Neural cell (in vitro differentiated cells): ENCODE data around the gene SHOC1. TPM values are rescaled to one million over a fixed set of nuclear protein-coding genes. Genes with fewer than 3 reads are reported as not detected.

Source experiments
- H2AFZ ChIP-seq: fragments of 200-600, 300-800 bp; sonication (generic), shearing (Covaris generic); 2 replicates; pipeline ENCODE4 v1.6.0; 2014; ENCODE audit warnings: low read depth, mild to moderate bottlenecking, antibody characterized with exemption, low read length, moderate library complexity
- H3F3A ChIP-seq: fragments of 200-600 bp; shearing (Covaris generic); 2 replicates; pipeline ENCODE4 v1.6.1; 2016; ENCODE audit warnings: mild to moderate bottlenecking, moderate library complexity, mixed read lengths, antibody characterized with exemption, low read length; ENCODE audit not compliant: insufficient read depth, poor library complexity, severe bottlenecking
- H3K27ac ChIP-seq: fragments of 200-600, 300-800 bp; sonication (generic), shearing (Covaris generic); 2 replicates; pipeline ENCODE4 v1.5.1; 2014; ENCODE audit warnings: mild to moderate bottlenecking, low read length, moderate library complexity
- H3K27me3 ChIP-seq: fragments of 300-800, 200-600 bp; sonication (generic), shearing (Covaris generic); 2 replicates; pipeline ENCODE4 v1.6.0; 2014; ENCODE audit warnings: mild to moderate bottlenecking, low read depth, low read length, moderate library complexity; ENCODE audit not compliant: insufficient read depth
- H3K36me3 ChIP-seq: fragments of 300-800, 200-600 bp; sonication (generic), shearing (Covaris generic); 2 replicates; pipeline ENCODE4 v1.5.1; 2014; ENCODE audit warnings: mild to moderate bottlenecking, antibody characterized with exemption, low read length, moderate library complexity; ENCODE audit not compliant: insufficient read depth
- H3K4me2 ChIP-seq: fragments of 300-800, 200-600 bp; sonication (generic), shearing (Covaris generic); 2 replicates; pipeline ENCODE4 v1.6.0; 2014; ENCODE audit warnings: mild to moderate bottlenecking, low read length
- H3K4me3 ChIP-seq: fragments of 300-800, 200-600 bp; sonication (generic), shearing (Covaris generic); 2 replicates; pipeline ENCODE4 v1.5.1; 2014; ENCODE audit warnings: mild to moderate bottlenecking, low read length, moderate library complexity
- H3K79me2 ChIP-seq: fragments of 200-600 bp; shearing (Covaris generic); replicated peaks from 2 replicates; pipeline ENCODE4 v1.6.0; 2014; ENCODE audit warnings: mild to moderate bottlenecking, low read length, moderate library complexity; ENCODE audit not compliant: insufficient read depth
- H3K9ac ChIP-seq: fragments of 300-800, 200-600 bp; sonication (generic), shearing (Covaris generic); 2 replicates; pipeline ENCODE4 v1.6.1; 2016; ENCODE audit warnings: mild to moderate bottlenecking, low read length, mixed read lengths
- H3K9me2 ChIP-seq: fragments of 200-600 bp; shearing (Covaris generic); 2 replicates; pipeline ENCODE4 v1.6.1; 2016; ENCODE audit warnings: mild to moderate bottlenecking, low read length, mixed read lengths; ENCODE audit not compliant: insufficient read depth
- H3K9me3 ChIP-seq: fragments of 200-600, 300-800 bp; sonication (generic), shearing (Covaris generic); 2 replicates; pipeline ENCODE4 v1.6.1; 2016; ENCODE audit warnings: mild to moderate bottlenecking, mixed run types, low read length, moderate library complexity, mixed read lengths
- H4K20me1 ChIP-seq: fragments of 200-600 bp; shearing (Covaris generic); 2 replicates; pipeline ENCODE4 v1.6.1; 2016; ENCODE audit warnings: mild to moderate bottlenecking, mixed run types; ENCODE audit not compliant: insufficient read depth
- EP300 ChIP-seq: fragments of 450-650 bp; conservative IDR thresholded peaks from 2 replicates; pipeline ENCODE4 v1.6.1; 2014; ENCODE audit warnings: antibody characterized with exemption, mild to moderate bottlenecking, moderate library complexity; ENCODE audit not compliant: poor library complexity, severe bottlenecking
- EZH2 ChIP-seq: fragments of 200-600, 300-800 bp; shearing (Covaris generic), sonication (generic); IDR thresholded peaks from 2 replicates; pipeline ENCODE4 v1.6.1; 2014; ENCODE audit warnings: antibody characterized with exemption, low read length, borderline replicate concordance, mild to moderate bottlenecking; ENCODE audit not compliant: insufficient read depth, poor library complexity, severe bottlenecking
- MXI1 ChIP-seq: fragments of 450-650 bp; conservative IDR thresholded peaks from 2 replicates; pipeline ENCODE4 v1.6.1; 2014; ENCODE audit warnings: antibody characterized with exemption, mild to moderate bottlenecking; ENCODE audit not compliant: poor library complexity, severe bottlenecking
- POLR2AphosphoS5 ChIP-seq: IDR thresholded peaks from 2 replicates; pipeline ENCODE4 v1.6.1; 2012
- RAD21 ChIP-seq: fragments of 450-650 bp; conservative IDR thresholded peaks from 2 replicates; pipeline ENCODE4 v1.6.1; 2014; ENCODE audit warnings: antibody characterized with exemption, mild to moderate bottlenecking, moderate library complexity
- SMC3 ChIP-seq: fragments of 450-650 bp; conservative IDR thresholded peaks from 2 replicates; pipeline ENCODE4 v1.6.1; 2014; ENCODE audit warnings: antibody characterized with exemption, mild to moderate bottlenecking, moderate library complexity; ENCODE audit not compliant: poor library complexity
- TAF1 ChIP-seq: IDR thresholded peaks from 2 replicates; pipeline ENCODE4 v1.6.1; 2012; ENCODE audit warnings: low read depth
- polyA plus RNA-seq: library from polyadenylated mRNA; depleted of rRNA; stranded (reverse); fragments of >200 nt; gene quantifications from 2 replicates; pipeline ENCODE4 v1.2.3, GENCODE V29; 2014
- TF ChIP-seq, protein P1 (sequence below): IDR thresholded peaks from 2 replicates; pipeline ENCODE4 v1.6.1; 2012; ENCODE audit warnings: borderline replicate concordance
- TF ChIP-seq, protein P2 (sequence below): fragments of 450-650 bp; IDR thresholded peaks from 2 replicates; pipeline ENCODE4 v1.5.1; 2014; ENCODE audit warnings: antibody characterized with exemption, mild to moderate bottlenecking, moderate library complexity; ENCODE audit not compliant: poor library complexity, severe bottlenecking

The SHOC1 gene
- polyA plus RNA-seq, 1 donor from 2014 or later = not detected

DNA sequence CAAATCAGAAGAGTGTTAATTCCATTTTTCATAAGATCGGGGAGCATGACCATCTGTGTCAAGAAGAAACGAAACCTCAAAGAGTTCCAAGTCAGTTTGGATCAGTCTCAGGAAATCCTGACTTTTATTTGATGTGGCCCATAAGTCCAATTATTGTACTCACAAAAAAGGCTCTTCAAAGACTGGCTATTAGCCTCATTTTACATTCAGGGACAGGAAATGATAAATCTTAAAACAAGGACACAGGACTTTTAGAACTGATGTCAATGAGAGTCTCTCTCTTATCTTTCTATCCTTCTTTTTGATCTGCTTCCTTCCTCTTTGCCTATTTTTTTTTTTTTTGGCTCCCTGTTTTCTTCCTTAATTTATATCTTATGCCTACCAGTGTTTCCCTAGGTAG, 43.7 kb upstream of the SHOC1 start:
- Histone ChIP-seq H3K4me3 (no peak overlapping the region), H3K9ac (no peak overlapping the region), H3K27me3 (no peaks in the 10 kb centered on the region), H3F3A (no peaks in the 10 kb centered on the region), H2AFZ (no peak overlapping the region), H3K9me2 (no peaks in the 10 kb centered on the region), H3K9me3 (no peaks in the 10 kb centered on the region), H4K20me1 (no peaks in the 10 kb centered on the region), H3K4me2 (no peak overlapping the region), H3K79me2 (no peaks in the 10 kb centered on the region), H3K36me3 (no peaks in the 10 kb centered on the region), H3K27ac (no peak overlapping the region)
- no peak for TF ChIP-seq RAD21
- TF ChIP-seq, protein P1, sequence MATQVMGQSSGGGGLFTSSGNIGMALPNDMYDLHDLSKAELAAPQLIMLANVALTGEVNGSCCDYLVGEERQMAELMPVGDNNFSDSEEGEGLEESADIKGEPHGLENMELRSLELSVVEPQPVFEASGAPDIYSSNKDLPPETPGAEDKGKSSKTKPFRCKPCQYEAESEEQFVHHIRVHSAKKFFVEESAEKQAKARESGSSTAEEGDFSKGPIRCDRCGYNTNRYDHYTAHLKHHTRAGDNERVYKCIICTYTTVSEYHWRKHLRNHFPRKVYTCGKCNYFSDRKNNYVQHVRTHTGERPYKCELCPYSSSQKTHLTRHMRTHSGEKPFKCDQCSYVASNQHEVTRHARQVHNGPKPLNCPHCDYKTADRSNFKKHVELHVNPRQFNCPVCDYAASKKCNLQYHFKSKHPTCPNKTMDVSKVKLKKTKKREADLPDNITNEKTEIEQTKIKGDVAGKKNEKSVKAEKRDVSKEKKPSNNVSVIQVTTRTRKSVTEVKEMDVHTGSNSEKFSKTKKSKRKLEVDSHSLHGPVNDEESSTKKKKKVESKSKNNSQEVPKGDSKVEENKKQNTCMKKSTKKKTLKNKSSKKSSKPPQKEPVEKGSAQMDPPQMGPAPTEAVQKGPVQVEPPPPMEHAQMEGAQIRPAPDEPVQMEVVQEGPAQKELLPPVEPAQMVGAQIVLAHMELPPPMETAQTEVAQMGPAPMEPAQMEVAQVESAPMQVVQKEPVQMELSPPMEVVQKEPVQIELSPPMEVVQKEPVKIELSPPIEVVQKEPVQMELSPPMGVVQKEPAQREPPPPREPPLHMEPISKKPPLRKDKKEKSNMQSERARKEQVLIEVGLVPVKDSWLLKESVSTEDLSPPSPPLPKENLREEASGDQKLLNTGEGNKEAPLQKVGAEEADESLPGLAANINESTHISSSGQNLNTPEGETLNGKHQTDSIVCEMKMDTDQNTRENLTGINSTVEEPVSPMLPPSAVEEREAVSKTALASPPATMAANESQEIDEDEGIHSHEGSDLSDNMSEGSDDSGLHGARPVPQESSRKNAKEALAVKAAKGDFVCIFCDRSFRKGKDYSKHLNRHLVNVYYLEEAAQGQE = no peak
- no peak for TF ChIP-seq EZH2
- no peak for TF ChIP-seq EP300
- no peak for TF ChIP-seq POLR2AphosphoS5
- TF ChIP-seq MXI1 = no peak
- TF ChIP-seq, protein P2, sequence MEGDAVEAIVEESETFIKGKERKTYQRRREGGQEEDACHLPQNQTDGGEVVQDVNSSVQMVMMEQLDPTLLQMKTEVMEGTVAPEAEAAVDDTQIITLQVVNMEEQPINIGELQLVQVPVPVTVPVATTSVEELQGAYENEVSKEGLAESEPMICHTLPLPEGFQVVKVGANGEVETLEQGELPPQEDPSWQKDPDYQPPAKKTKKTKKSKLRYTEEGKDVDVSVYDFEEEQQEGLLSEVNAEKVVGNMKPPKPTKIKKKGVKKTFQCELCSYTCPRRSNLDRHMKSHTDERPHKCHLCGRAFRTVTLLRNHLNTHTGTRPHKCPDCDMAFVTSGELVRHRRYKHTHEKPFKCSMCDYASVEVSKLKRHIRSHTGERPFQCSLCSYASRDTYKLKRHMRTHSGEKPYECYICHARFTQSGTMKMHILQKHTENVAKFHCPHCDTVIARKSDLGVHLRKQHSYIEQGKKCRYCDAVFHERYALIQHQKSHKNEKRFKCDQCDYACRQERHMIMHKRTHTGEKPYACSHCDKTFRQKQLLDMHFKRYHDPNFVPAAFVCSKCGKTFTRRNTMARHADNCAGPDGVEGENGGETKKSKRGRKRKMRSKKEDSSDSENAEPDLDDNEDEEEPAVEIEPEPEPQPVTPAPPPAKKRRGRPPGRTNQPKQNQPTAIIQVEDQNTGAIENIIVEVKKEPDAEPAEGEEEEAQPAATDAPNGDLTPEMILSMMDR = no peak
- TF ChIP-seq SMC3 = no peak
- no peak for TF ChIP-seq TAF1

DNA sequence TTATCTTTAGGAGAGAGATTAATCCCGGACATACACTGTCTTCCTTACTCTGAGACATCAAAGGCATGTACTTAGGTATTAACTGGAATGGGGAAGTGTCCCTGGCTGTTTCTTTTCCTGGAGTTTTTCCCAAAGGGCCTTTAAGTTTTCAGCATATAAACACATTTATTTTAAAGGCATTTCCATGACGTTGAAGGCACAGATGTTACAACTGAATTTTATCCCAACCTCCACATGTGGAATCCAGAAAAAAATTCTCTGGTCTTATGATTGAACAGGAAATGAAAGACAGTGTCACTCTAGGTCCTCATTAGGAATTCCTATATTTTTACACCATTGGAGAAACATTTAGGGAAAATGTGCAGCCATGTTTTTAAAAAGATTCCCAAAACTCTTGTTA, 41.6 kb upstream of the SHOC1 start:
- Histone ChIP-seq H3K9ac (no peak overlapping the region), H3K27ac (no peak overlapping the region), H3K27me3 (no peaks in the 10 kb centered on the region), H3F3A (no peaks in the 10 kb centered on the region), H3K36me3 (no peaks in the 10 kb centered on the region), H4K20me1 (no peaks in the 10 kb centered on the region), H3K4me2 (no peak overlapping the region), H3K9me2 (no peaks in the 10 kb centered on the region), H3K4me3 (no peak overlapping the region), H2AFZ (no peak overlapping the region), H3K79me2 (no peaks in the 10 kb centered on the region), H3K9me3 (no peaks in the 10 kb centered on the region)
- TF ChIP-seq RAD21 = no peak
- TF ChIP-seq, protein P1 = no peak
